Activated naive CD8-positive, alpha-beta T cell treated with anti-CD3 and anti-CD28 coated beads, Interleukin-2, amount 50 U/mL, for 24 hours (primary cell): Measurements from ENCODE around the gene TTYH1.
"Not testable (repeated sequence)": the region's sequence is repeated elsewhere in the genome, so short reads cannot be mapped to it uniquely, and the experiment has no call there.

Source experiments
- ATAC-seq: fragments of 150-1000 bp; cut with Tn5 transposase; one replicate; pipeline ENCODE4 v1.10.0; 2021
- DNase-seq: peaks from one replicate; pipeline ENCODE4 v3.0.0; 2021
- H3K27ac Mint-ChIP-seq: one replicate; pipeline ENCODE4 v1.8.0; 2021; ENCODE audit warnings: mild to moderate bottlenecking, mixed read lengths
- H3K27me3 Mint-ChIP-seq: one replicate; pipeline ENCODE4 v1.8.0; 2021; ENCODE audit warnings: mixed read lengths
- H3K36me3 Mint-ChIP-seq: one replicate; pipeline ENCODE4 v1.8.0; 2021; ENCODE audit warnings: low read depth, mixed read lengths
- H3K4me1 Mint-ChIP-seq: one replicate; pipeline ENCODE4 v1.8.0; 2021; ENCODE audit warnings: mixed read lengths
- H3K4me3 Mint-ChIP-seq: one replicate; pipeline ENCODE4 v1.8.0; 2021; ENCODE audit warnings: mild to moderate bottlenecking, moderate library complexity, mixed read lengths
- H3K9me3 Mint-ChIP-seq: one replicate; pipeline ENCODE4 v1.8.0; 2021; ENCODE audit warnings: mixed read lengths

The TTYH1 gene

GRCh38 chr19:54435551-54436016, 20.3 kb downstream of the TTYH1 start:
- H3K36me3 Mint-ChIP-seq, result peaks cover 3% of the 10 kb centered on the region
- no peak overlapping the region for H3K4me3 Mint-ChIP-seq
- no peak for DNase-seq
- no peak for ATAC-seq
- H3K9me3 Mint-ChIP-seq, result no peaks in the 10 kb centered on the region
- peaks cover 4% of the 10 kb centered on the region for H3K27me3 Mint-ChIP-seq
- H3K27ac Mint-ChIP-seq, result no peak overlapping the region
- peaks cover 22% of the 10 kb centered on the region for H3K4me1 Mint-ChIP-seq

- ATAC-seq (no peak), DNase-seq (no peak)
- Mint-ChIP-seq H3K27me3 (peaks cover 4% of the 10 kb centered on the region), H3K36me3 (peaks cover 7% of the 10 kb centered on the region), H3K9me3 (no peaks in the 10 kb centered on the region), H3K4me3 (no peak overlapping the region), H3K4me1 (peaks cover 17% of the 10 kb centered on the region), H3K27ac (no peak overlapping the region)
These were observed 20.8 kb downstream of the TTYH1 start for GRCh38 chr19:54436031-54436523.

- no peak for ATAC-seq
- H3K36me3 Mint-ChIP-seq, result peaks cover 8% of the 10 kb centered on the region
- DNase-seq, result no peak
- no peak overlapping the region for H3K27ac Mint-ChIP-seq
- peaks cover 4% of the 10 kb centered on the region for H3K27me3 Mint-ChIP-seq
- H3K4me1 Mint-ChIP-seq, result peaks cover 16% of the 10 kb centered on the region
- no peaks in the 10 kb centered on the region for H3K9me3 Mint-ChIP-seq
- no peak overlapping the region for H3K4me3 Mint-ChIP-seq
These were observed 21.5 kb downstream of the TTYH1 start for GRCh38 chr19:54436628-54437252.

DNA sequence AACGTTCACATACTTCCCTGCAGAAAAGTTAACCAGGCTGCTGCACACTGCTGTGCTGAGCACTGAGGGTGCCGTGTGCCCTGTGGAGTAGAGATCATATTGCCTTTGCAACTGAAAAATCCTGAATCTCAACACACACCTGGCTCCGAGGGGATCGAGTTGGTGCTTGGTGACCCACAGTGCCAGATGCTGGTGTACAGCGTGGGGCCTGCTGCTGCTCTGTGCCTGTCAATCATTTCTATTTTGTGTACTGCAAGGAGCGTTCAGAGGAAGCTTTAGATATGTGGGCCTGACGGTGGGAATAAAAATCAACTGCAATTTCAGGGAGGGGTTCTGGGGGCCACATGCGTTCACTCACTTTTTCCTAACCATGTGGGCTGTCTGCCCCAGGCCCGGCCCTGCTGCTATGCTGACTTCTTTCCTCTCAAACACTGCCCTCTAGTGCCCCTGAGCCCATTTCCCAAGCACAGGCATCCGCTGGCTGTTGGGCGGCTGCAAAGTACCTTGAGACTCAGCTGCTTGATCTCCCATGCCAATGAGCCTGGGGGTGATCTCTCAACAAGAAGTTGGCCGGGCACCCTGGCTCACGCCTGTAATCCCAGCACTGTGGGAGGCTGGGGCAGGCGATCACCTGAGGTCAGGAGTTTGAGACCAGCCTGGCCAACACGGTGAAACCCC, 24.0 kb downstream of the TTYH1 start:
- Mint-ChIP-seq H3K36me3 (peaks cover 23% of the 10 kb centered on the region), H3K27me3 (no peaks in the 10 kb centered on the region)

DNA sequence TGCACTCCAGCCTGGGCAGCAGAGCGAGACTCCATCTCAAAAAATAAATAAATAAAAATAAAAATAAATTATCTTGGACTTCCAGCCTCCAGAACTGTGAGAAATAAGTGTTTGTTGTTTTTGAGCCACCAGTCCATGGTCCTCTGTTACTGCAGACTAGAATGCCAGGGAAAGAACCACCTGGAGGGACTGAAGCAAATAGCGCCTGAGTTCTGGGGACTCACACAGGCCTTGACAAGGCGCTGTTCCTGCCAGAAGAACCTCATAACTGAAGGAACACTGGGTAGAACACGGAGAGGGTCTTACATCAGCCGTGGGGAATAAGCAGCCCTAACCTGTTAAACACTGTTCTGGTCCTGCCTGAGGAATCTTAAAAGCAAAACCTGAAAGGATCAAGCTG, 25.4 kb downstream of the TTYH1 start:
- DNase-seq, result no peak
- no peaks in the 10 kb centered on the region for H3K27me3 Mint-ChIP-seq
- no peak overlapping the region for H3K4me3 Mint-ChIP-seq
- H3K4me1 Mint-ChIP-seq, result peaks cover 8% of the 10 kb centered on the region
- peaks cover 24% of the 10 kb centered on the region for H3K36me3 Mint-ChIP-seq
- H3K27ac Mint-ChIP-seq, result no peak overlapping the region
- no peak for ATAC-seq
- H3K9me3 Mint-ChIP-seq, result no peaks in the 10 kb centered on the region

More for the DNA sequence above, 24.0 kb downstream of the TTYH1 start:
- Mint-ChIP-seq H3K27ac (peak overlapping the region; percentile 14), H3K4me1 (peaks cover 17% of the 10 kb centered on the region), H3K9me3 (no peaks in the 10 kb centered on the region), H3K4me3 (no peak overlapping the region)
- peak; percentile 83 for ATAC-seq
- DNase-seq, result peak; percentile 46

- H3K36me3 Mint-ChIP-seq, result peaks cover 31% of the 10 kb centered on the region
- no peak overlapping the region for H3K27ac Mint-ChIP-seq
These were observed 29.5 kb downstream of the TTYH1 start for GRCh38 chr19:54444737-54445136.

DNA sequence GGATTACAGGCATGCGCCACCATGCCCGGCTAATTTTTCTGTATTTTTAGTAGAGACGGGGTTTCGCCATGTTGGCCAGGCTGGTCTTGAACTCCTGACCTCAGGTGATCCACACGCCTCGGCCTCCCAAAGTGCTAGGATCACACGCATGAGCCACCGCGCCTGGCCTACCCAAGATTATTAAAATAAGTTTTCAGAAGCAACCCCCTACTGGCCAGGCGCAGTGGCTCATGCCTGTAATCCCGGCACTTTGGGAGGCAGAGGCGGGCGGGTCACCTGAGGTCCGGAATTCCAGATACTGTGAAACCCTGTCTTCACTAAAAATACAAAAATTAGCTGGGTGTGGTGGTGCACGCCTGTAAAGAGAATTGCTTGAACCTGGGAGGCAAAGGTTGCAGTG, 31.1 kb downstream of the TTYH1 start:
- DNase-seq, H3K4me3 Mint-ChIP-seq, ATAC-seq, H3K9me3 Mint-ChIP-seq, H3K27me3 Mint-ChIP-seq, H3K27ac Mint-ChIP-seq: not testable (repeated sequence)
- Mint-ChIP-seq H3K36me3 (peaks cover 41% of the 10 kb centered on the region), H3K4me1 (peaks cover 38% of the 10 kb centered on the region)

More at GRCh38 chr19:54444737-54445136, 29.5 kb downstream of the TTYH1 start:
- H3K4me3 Mint-ChIP-seq, result no peak overlapping the region
- peaks cover 4% of the 10 kb centered on the region for H3K27me3 Mint-ChIP-seq
- ATAC-seq (no peak), DNase-seq (no peak)
- H3K4me1 Mint-ChIP-seq, result peaks cover 22% of the 10 kb centered on the region
- no peaks in the 10 kb centered on the region for H3K9me3 Mint-ChIP-seq

GRCh38 chr19:54448040-54448773, 32.9 kb downstream of the TTYH1 start:
- peaks cover 46% of the 10 kb centered on the region for H3K4me1 Mint-ChIP-seq
- peak; percentile 61 for DNase-seq
- H3K27me3 Mint-ChIP-seq, result peaks cover 5% of the 10 kb centered on the region

DNA sequence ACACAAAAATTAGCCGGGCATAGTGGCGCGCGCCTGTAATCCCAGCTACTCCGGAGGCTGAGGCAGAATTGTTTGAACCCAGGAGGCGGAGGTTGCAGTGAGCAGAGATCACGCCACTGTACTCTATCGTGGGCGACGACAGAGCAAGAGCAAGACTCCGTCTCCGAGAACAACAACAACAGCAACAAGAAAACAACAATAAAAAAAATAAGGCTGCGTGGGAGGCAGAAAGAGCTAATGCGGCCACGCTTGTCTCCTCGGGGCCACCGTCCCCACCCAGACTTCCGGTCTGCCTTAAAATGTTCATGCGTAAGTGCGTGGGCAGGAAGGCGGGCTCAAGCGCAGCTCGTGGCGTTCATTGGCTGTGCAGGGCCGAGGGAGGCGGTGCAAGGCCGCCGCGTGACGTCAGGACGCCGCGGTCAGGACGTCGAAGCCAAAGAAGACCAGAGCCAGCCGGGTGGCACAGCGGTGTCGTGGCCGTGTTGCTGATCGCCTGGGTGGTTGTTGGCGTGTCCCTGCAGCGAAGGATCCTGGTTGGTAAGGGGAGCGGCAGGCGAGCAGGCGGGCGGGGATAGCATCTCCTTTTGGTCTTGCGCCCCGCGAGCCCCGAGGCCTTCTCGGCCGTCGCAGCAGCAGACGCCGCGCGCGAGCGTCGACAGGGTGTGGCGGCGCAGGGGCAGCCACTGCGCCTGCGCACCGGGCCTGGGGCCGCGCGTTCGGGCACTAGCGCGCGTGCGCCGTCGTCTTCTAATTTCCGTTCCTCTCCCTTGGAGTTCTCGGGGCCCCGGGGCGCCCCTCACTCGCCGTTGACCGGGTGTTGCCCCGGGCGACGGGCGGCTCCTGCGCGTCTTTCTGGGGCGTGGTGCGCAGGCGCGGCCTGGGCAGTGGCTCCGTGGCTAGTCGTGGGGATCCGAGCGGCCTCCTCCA, 33.8 kb downstream of the TTYH1 start, which contains the start of gene LENG8:
Gene LENG8, plus strand, starts transcription at position 426 of the 927 bp plus-strand sequence. CDS start 2,146 bp downstream, outside the sequence.
- no peaks in the 10 kb centered on the region for H3K9me3 Mint-ChIP-seq
- H3K36me3 Mint-ChIP-seq, result peaks cover 46% of the 10 kb centered on the region
- ATAC-seq (peak; percentile 91), DNase-seq (peak; percentile 95)
- H3K4me3 Mint-ChIP-seq, result peak within 1 kb of the TSS; percentile 91
- peaks cover 5% of the 10 kb centered on the region for H3K27me3 Mint-ChIP-seq
- H3K4me1 Mint-ChIP-seq, result peaks cover 46% of the 10 kb centered on the region
- peak within 1 kb of the TSS; percentile 99 for H3K27ac Mint-ChIP-seq

More at GRCh38 chr19:54448040-54448773, 32.9 kb downstream of the TTYH1 start:
- H3K36me3 Mint-ChIP-seq, result peaks cover 42% of the 10 kb centered on the region
- no peaks in the 10 kb centered on the region for H3K9me3 Mint-ChIP-seq
- ATAC-seq, result peak; percentile 33
- peak overlapping the region; percentile 91 for H3K4me3 Mint-ChIP-seq
- peak overlapping the region; percentile 99 for H3K27ac Mint-ChIP-seq

- Mint-ChIP-seq H3K4me3 (peak overlapping the region; percentile 91), H3K27ac (peak overlapping the region; percentile 99), H3K9me3 (no peaks in the 10 kb centered on the region), H3K4me1 (peaks cover 46% of the 10 kb centered on the region), H3K36me3 (peaks cover 45% of the 10 kb centered on the region), H3K27me3 (peaks cover 5% of the 10 kb centered on the region)
- ATAC-seq (no peak), DNase-seq (no peak)
These were observed 34.4 kb downstream of the TTYH1 start for GRCh38 chr19:54449701-54450069.

DNA sequence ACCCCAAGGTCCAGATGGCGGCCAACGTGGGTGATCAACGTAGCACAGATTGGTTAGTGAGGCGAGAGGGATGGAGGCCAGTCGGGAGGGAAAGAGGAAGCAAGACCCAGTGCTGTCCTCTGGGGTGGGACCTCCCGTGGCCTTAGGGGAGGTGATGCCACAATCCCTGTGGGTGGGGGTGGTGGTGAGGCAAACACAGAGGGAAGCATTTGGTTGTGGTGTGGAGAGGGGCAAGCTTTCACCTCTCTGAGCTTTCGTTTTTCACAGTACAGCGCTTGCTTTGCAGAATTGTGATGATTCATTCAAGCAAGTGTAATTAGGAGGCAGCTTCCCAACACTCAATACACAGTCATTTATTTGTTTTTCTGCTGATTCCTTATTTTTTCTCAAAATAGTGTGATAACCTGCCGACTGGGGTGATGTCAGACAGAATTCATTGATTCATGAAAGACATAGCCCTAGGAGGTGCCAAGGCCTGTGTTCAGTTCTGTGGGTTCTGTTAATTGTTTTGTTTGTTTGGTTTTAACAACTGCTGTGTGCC, 36.1 kb downstream of the TTYH1 start:
- ATAC-seq (no peak), DNase-seq (no peak)
- H3K27ac Mint-ChIP-seq, result peak overlapping the region; percentile 99
- H3K27me3 Mint-ChIP-seq, result peaks cover 5% of the 10 kb centered on the region
- H3K4me3 Mint-ChIP-seq, result peak overlapping the region; percentile 91
- H3K36me3 Mint-ChIP-seq, result peaks cover 51% of the 10 kb centered on the region
- H3K4me1 Mint-ChIP-seq, result peaks cover 43% of the 10 kb centered on the region
- no peaks in the 10 kb centered on the region for H3K9me3 Mint-ChIP-seq

DNA sequence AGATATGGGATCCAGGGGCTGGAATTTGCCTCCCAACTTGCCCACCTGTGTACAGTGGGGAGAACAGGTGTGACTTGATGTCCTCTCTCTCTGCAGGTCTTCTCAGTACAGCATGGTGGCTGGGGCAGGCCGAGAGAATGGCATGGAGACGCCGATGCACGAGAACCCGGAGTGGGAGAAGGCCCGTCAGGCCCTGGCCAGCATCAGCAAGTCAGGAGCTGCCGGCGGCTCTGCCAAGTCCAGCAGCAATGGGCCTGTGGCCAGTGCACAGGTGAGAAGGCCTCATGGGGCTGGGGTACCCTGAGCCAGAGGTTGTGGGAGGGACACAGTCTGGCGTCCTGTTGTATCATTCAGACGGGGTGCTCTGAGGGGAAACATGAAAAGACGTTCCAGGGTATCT, 36.7 kb downstream of the TTYH1 start:
- H3K9me3 Mint-ChIP-seq, result no peaks in the 10 kb centered on the region
- no peak for DNase-seq
- H3K4me3 Mint-ChIP-seq, result no peak overlapping the region
- no peak for ATAC-seq
- peaks cover 43% of the 10 kb centered on the region for H3K4me1 Mint-ChIP-seq
- no peak overlapping the region for H3K27ac Mint-ChIP-seq
- H3K27me3 Mint-ChIP-seq, result peaks cover 5% of the 10 kb centered on the region
- H3K36me3 Mint-ChIP-seq, result peaks cover 52% of the 10 kb centered on the region

DNA sequence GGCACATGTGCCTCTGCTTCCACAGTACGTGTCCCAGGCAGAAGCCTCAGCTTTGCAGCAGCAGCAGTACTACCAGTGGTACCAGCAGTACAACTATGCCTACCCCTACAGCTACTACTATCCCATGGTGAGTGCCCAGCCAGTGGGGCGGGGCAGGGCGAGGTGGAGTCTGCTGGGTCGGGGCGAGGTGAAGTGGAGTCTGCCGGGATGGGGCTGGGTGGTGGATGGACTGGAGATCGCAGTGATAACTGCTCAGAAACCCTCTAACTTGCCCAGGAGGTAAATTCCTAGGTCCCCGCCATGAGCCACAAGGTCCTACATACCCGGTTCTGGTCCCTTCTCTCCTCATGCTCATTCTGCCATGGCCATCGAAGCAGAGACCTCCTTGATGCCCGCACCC, 37.4 kb downstream of the TTYH1 start:
- Mint-ChIP-seq H3K36me3 (peaks cover 52% of the 10 kb centered on the region), H3K27ac (peak overlapping the region; percentile 40), H3K4me1 (peaks cover 37% of the 10 kb centered on the region), H3K4me3 (no peak overlapping the region), H3K27me3 (peaks cover 5% of the 10 kb centered on the region), H3K9me3 (no peaks in the 10 kb centered on the region)
- ATAC-seq (no peak), DNase-seq (no peak)
